Epidermal melanocyte (primary cell): ENCODE data around the gene ATF7.
"Not testable (repeated sequence)": the region's sequence is repeated elsewhere in the genome, so short reads cannot be mapped to it uniquely, and the experiment has no call there.

Source experiments
- DNase-seq: peaks from one replicate; pipeline ENCODE4 v3.0.0; 2011; ENCODE audit warnings: low spot score; ENCODE audit not compliant: insufficient read length

Gene ATF7

DNA sequence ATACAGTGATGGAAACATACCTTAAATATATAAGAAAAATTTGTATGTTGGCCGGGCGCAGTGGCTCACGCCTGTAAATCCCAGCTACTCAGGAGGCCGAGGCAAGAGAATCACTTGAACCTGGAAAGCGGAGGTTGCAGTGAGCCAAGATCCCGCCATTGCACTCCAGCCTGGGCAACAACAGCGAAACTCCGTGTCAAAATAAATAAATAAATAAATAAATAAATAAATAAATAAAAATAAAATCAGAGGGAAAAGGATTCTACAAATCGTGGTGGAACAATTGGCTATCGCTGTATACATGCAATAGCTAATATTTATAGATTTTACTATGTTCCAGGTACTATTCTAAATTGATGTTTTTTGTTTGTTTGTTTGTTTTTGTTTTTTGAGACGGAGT is 1.7 kb upstream of the ATF7 start:
- DNase-seq: no peak

DNA sequence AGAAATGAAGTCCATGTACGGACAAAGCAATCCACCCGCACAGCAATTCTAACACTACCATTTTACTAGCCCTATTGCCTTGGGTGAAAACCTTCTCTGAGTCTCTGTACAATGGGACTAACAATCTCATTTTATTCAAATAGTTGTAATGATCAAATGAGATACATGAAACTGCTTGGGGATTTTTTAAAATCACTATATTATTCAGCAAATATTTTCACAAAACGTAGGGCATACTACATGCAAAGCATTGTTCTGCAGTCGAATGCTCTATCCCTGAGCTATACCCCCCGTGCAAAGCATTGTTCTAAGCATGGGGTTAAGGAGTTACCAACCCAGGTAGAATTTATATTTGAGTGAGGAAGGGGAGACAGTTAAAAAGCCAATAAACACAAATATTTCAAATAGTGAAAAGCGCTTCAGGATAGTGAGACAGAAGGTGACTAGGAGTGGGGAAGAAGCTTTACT is 554 bp upstream of the ATF7 start:
- no peak for DNase-seq

GRCh38 chr12:53625373-53625945 is 723 bp downstream of the ATF7 start:
- DNase-seq: no peak

- no peak for DNase-seq
Measured at GRCh38 chr12:53624956-53625355, 1.2 kb downstream of the ATF7 start.

DNA sequence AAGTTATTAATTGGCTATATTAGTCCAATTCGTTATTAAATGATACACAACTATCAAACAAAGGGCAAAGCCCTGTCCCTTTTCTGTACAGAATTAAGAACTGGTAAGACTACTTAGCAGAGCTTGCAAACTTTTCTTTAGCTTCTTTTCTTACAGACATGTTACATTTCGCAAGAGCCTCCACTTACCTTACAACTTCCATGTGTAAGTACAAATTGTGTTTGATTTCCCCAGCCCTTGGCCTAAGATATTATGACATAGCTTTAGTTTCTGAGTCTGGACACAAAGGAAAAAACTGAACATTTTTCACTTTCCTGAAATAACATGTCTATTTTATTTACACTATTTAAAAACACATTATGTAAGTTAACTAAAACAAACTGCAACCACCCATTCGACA is 1.7 kb downstream of the ATF7 start:
- DNase-seq: no peak

GRCh38 chr12:53623548-53624385 is 2.4 kb downstream of the ATF7 start:
- peak; percentile 43 for DNase-seq

DNA sequence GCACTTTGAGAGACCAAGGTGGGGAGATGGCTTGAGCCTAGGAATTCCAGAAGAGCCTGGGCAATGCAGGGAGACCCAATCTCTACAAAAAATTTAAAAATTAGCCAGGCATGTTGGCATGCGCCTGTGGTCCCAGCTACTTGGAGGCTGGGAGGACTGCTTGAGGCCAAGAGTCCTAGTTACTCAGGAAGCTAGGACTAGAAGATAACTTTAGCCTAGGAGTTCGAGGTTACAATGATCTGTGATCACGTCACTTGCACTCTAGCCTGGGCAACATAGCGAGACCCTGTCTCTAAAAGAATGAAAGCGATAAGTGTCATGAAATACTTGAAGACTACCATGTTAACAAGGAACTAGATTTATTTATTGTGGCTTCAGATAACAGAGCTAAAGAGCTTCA is 3.5 kb downstream of the ATF7 start:
- DNase-seq: no peak

DNA sequence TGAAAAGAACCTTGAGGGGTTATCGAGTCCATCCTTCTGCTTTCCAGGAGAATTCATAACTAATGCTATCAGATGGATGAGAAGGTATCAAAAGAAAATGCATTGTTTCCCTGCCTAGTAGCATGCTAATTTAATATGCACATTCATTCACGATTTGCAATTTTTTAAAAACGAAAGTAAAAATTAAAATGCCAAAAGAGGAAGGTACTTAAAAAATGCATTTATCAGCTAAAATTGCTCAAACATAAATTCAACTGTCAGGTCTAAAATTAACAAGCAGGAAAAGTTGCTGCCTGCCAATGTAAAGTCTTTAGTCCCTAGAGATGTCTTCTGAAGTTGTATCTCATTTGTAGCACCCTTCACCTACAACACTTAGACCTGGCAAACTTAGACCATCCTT is 7.9 kb downstream of the ATF7 start:
- DNase-seq: no peak

GRCh38 chr12:53617700-53618099 is 8.5 kb downstream of the ATF7 start:
- DNase-seq: no peak

GRCh38 chr12:53616950-53617349 is 9.2 kb downstream of the ATF7 start:
- DNase-seq: no peak

DNA sequence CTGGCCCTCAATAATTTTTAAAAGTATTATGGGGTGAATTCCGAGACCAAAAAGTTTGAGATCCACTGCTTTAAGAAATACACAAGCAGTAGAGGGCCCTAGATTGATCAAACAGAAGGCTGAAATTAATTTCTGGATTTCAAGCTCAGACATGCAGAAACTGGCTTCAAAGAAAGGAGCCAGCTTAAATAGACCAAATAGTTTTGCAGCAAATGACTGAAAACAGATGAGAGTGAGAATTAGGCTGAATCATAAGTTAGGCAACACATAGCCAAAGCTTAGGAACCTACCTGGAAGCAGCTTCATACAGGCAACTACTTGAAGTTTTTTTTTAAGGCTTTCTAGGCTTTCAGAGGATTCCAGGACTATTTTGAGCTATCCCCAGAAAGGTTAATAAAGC is 12.4 kb downstream of the ATF7 start:
- no peak for DNase-seq

DNA sequence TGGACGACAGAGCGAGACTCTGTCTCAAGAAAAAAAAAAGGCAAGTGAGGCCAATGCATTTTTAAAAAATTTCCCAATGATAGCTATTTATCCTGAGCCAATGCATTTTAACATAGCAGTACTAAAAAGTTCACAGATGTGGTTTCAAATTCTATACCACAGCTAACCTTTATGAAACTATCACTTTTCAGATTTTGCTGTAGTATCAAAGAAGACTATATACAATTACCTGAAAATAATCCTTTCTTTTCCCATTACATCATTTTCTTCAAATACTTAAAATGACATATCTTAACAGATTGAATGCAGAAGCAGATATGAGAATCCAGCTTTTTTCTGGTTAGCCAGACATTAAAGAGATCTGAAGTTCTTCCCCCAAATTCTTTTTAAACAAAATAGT is 13.2 kb downstream of the ATF7 start:
- no peak for DNase-seq

DNA sequence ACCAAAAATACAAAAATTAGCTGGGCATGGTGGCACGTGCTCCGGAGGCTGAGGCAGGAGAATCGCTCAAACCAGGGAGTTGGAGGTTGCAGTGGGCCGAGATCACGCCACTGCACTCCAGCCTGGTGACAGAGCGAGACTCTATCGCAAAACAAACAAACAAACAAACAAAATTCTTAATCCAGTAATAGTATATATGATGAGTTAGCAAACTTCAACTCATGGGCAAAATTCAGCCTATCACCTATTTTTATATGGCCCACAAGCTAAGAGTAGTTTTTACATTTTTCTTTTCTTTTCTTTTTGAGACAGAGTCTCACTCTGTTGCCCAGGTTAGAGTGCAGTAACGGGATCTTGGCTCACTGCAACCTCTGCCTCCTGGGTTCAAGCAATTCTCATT is 14.9 kb downstream of the ATF7 start:
- no peak for DNase-seq

- DNase-seq: not testable (repeated sequence)
Measured at GRCh38 chr12:53606688-53607087, 19.5 kb downstream of the ATF7 start.

- no peak for DNase-seq
Measured at GRCh38 chr12:53604581-53604980, 21.6 kb downstream of the ATF7 start.

- DNase-seq: no peak
Measured at GRCh38 chr12:53603804-53604203, 22.4 kb downstream of the ATF7 start.

GRCh38 chr12:53603196-53603595 is 23.0 kb downstream of the ATF7 start:
- DNase-seq: no peak

DNA sequence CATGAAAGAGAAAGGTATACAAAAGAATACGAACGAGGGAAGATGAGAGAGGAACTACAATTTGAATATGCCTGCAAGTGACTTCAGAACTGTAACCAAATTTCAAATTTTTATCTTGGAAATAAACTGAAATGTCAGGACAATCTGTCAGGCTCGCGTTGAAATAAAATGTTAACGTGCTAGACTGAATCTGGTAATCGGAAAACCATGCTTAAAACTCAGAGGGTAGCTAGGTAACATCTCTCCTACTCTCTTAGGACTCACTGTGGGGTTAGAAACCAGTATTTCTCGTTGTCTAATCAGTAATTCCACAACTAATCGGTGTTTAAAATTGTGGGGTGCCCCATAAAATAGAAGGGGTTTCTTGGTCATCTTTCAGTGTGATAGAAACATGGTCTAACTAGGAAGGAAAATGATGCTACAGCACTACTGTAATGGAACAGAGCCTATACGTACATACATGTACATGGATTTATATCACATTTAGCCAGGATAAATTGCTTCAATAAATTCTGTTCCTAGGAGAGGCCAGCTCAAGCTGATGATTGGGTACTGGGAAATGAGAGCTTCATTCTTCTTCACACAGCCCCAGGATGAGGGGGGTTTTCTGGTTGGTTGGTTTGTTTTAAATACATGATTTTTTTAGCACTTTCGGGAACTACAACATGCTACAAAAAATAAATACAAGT is 23.9 kb downstream of the ATF7 start:
- DNase-seq: no peak

GRCh38 chr12:53601296-53601847 is 24.8 kb downstream of the ATF7 start:
- no peak for DNase-seq

DNA sequence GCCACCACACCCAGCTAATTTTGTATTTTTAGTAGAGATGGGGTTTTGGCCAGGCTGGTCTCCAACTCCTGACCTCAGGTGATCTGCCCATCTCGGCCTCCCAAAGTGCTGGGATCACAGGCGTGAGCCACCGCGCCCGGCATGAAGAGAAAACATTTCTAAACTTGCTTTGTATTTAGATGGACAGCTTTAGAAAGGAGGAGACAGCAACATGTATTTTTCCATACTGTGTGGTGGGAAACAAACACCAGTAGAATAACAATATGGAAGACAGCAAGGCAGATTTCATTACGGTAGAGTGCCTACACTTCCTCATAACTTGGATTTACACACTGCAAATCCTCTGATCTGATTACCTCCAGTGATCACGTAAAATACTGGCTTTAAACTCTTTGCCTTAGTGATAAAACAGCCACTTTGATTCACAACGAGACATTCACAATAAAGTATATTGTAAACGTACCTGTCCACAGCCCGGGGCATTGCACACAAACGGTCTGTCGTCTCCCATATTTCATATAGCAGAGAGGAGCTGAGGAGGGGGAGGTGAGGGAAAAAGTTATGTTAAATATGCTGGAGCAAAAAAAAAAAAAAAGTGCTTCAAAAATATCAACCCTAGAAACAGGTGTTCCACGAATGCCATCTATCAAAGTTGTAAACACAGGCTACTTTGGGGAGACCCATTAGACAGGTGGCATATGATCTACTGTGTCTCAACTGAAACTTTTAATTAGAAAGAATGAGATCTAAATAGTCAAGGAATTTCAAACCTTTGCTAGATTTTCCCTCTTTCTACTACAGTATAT is 25.5 kb downstream of the ATF7 start:
- DNase-seq: no peak

GRCh38 chr12:53599579-53599978 is 26.6 kb downstream of the ATF7 start:
- no peak for DNase-seq
